WTC11 (cell line): ENCODE measurements around the gene ABLIM3. TPM values are rescaled to one million over a fixed set of nuclear protein-coding genes. Genes with fewer than 3 reads are reported as not detected.

Source experiments
- ATAC-seq: fragments of 200-7000 bp; cut with Tn5 transposase; 2 replicates; pipeline ENCODE4 v1.10.0; 2021; ENCODE audit warnings: mild to moderate bottlenecking, moderate library complexity
- CTCF ChIA-PET: fragments of 300-600 bp; sonication (Branson Sonifier 250); formaldehyde crosslinking; loops from one replicate; lab custom pipeline; 2021; ENCODE audit warnings: antibody characterized with exemption; lab: Charles Lee
- POLR2A ChIA-PET: fragments of 350-600 bp; sonication (Branson Sonifier 250); formaldehyde crosslinking; loops from one replicate; lab custom pipeline; 2021; ENCODE audit warnings: antibody characterized with exemption; lab: Charles Lee
- DNase-seq: peaks from one replicate; pipeline ENCODE4 v3.0.0; 2021; ENCODE audit warnings: low spot score
- H3K27ac Mint-ChIP-seq: 2 replicates; pipeline ENCODE4 v1.8.0; 2021; ENCODE audit warnings: mixed read lengths
- H3K27me3 Mint-ChIP-seq: 2 replicates; pipeline ENCODE4 v1.8.0; 2021; ENCODE audit warnings: low read depth, mild to moderate bottlenecking, moderate library complexity, mixed read lengths
- H3K36me3 Mint-ChIP-seq: 2 replicates; pipeline ENCODE4 v1.8.0; 2021; ENCODE audit warnings: mixed read lengths
- H3K4me1 Mint-ChIP-seq: 2 replicates; pipeline ENCODE4 v1.8.0; 2022; ENCODE audit warnings: mixed read lengths
- H3K4me3 Mint-ChIP-seq: 2 replicates; pipeline ENCODE4 v1.8.0; 2021; ENCODE audit warnings: mild to moderate bottlenecking, moderate library complexity, mixed read lengths
- H3K9me3 Mint-ChIP-seq: 2 replicates; pipeline ENCODE4 v1.8.0; 2021; ENCODE audit warnings: mixed read lengths
- CREM ChIP-seq: sonication (generic); formaldehyde crosslinking; IDR thresholded peaks from 2 replicates; pipeline ENCODE4 v1.8.1; 2022; ENCODE audit warnings: mild to moderate bottlenecking, missing genetic modification reagents, moderate library complexity
- ELF4 ChIP-seq: sonication (generic); formaldehyde crosslinking; IDR thresholded peaks from 2 replicates; pipeline ENCODE4 v1.8.1; 2022; ENCODE audit warnings: low read depth, mild to moderate bottlenecking, moderate library complexity, missing genetic modification reagents
- ERG ChIP-seq: fragments of 250-450 bp; sonication (Bioruptor Pico); IDR thresholded peaks from 2 replicates; pipeline ENCODE4 v1.8.0; 2021; ENCODE audit warnings: mild to moderate bottlenecking
- FOXJ3 ChIP-seq: sonication (generic); formaldehyde crosslinking; IDR thresholded peaks from 2 replicates; pipeline ENCODE4 v1.9.0; 2021; ENCODE audit warnings: missing genetic modification reagents, mild to moderate bottlenecking, borderline replicate concordance
- HMGA2 ChIP-seq: fragments of 250-450 bp; sonication (Bioruptor Pico); IDR thresholded peaks from 2 replicates; pipeline ENCODE4 v1.4.0; 2021; ENCODE audit warnings: mild to moderate bottlenecking, moderate library complexity
- IRF1 ChIP-seq: sonication (generic); formaldehyde crosslinking; IDR thresholded peaks from 2 replicates; pipeline ENCODE4 v1.8.0; 2023; ENCODE audit warnings: missing genetic modification reagents
- MXD4 ChIP-seq: fragments of 250-450 bp; sonication (Bioruptor Pico); IDR thresholded peaks from 2 replicates; pipeline ENCODE4 v1.8.0; 2021; ENCODE audit warnings: mild to moderate bottlenecking, moderate library complexity, borderline replicate concordance
- NR3C1 ChIP-seq: sonication (generic); formaldehyde crosslinking; conservative IDR thresholded peaks from 2 replicates; pipeline ENCODE4 v1.8.1; 2023; ENCODE audit warnings: low read depth, mild to moderate bottlenecking, missing genetic modification reagents
- OVOL2 ChIP-seq: fragments of 250-450 bp; sonication (Bioruptor Pico); IDR thresholded peaks from 2 replicates; pipeline ENCODE4 v1.9.0; 2021; ENCODE audit warnings: mild to moderate bottlenecking, borderline replicate concordance
- RORB ChIP-seq: fragments of 250-450 bp; sonication (Bioruptor Pico); IDR thresholded peaks from 2 replicates; pipeline ENCODE4 v1.9.0; 2021; ENCODE audit warnings: mild to moderate bottlenecking
- ZBTB43 ChIP-seq: sonication (generic); formaldehyde crosslinking; IDR thresholded peaks from 2 replicates; pipeline ENCODE4 v1.8.1; 2023; ENCODE audit warnings: mild to moderate bottlenecking, missing genetic modification reagents
- ZMAT4 ChIP-seq: fragments of 250-450 bp; sonication (Bioruptor Pico); IDR thresholded peaks from 2 replicates; pipeline ENCODE4 v1.9.0; 2021; ENCODE audit warnings: mild to moderate bottlenecking
- ZNF121 ChIP-seq: sonication (generic); formaldehyde crosslinking; IDR thresholded peaks from 2 replicates; pipeline ENCODE4 v1.8.0; 2023; ENCODE audit warnings: missing genetic modification reagents
- ZNF138 ChIP-seq: sonication (generic); formaldehyde crosslinking; conservative IDR thresholded peaks from 2 replicates; pipeline ENCODE4 v1.8.1; 2022; ENCODE audit warnings: mild to moderate bottlenecking, moderate library complexity, missing genetic modification reagents
- ZNF232 ChIP-seq: sonication (generic); formaldehyde crosslinking; IDR thresholded peaks from 2 replicates; pipeline ENCODE4 v1.8.0; 2022; ENCODE audit warnings: mild to moderate bottlenecking, missing genetic modification reagents
- ZNF317 ChIP-seq: sonication (generic); formaldehyde crosslinking; IDR thresholded peaks from 2 replicates; pipeline ENCODE4 v1.8.1; 2023; ENCODE audit warnings: low read depth, mild to moderate bottlenecking, moderate library complexity, missing genetic modification reagents, borderline replicate concordance
- ZSCAN18 ChIP-seq: fragments of 250-450 bp; sonication (Bioruptor Pico); IDR thresholded peaks from 2 replicates; pipeline ENCODE4 v2.1.2; 2022; ENCODE audit warnings: mild to moderate bottlenecking, moderate library complexity
- total RNA-seq: library from RNA; stranded (reverse); gene quantifications from 3 replicates; pipeline ENCODE4 v1.2.3, GENCODE V29; 2021

Gene ABLIM3
- total RNA-seq, 1 experiment from 2014 or later = 0.33 TPM

- no peak for DNase-seq
- Mint-ChIP-seq H3K9me3 (no peaks in the 10 kb centered on the region), H3K36me3 (no peaks in the 10 kb centered on the region), H3K4me3 (no peak overlapping the region), H3K27ac (no peak overlapping the region), H3K4me1 (no peaks in the 10 kb centered on the region), H3K27me3 (no peaks in the 10 kb centered on the region; the same call in 1 of the 2 replicates)
- POLR2A ChIA-PET = no interaction called here
- CTCF ChIA-PET = interaction anchor here (1.0 to 3.6 kb wide), 3 partner anchors 14 to 74 kb away, joined by 4 to 15 read pairs (median 5); partner anchors contain the start of gene ABLIM3
- ATAC-seq = no peak
- TF ChIP-seq IRF1 (no peak), FOXJ3 (CRISPR knock-in tag) (no peak), RORB (no peak), ELF4 (CRISPR knock-in tag) (no peak), ZNF232 (CRISPR knock-in tag) (no peak), NR3C1 (CRISPR knock-in tag) (no peak), CREM (CRISPR knock-in tag) (no peak), ZNF121 (CRISPR knock-in tag) (no peak), ZNF138 (CRISPR knock-in tag) (no peak), HMGA2 (no peak)
Observed at GRCh38 chr5:149215478-149216090, 74.3 kb downstream of the ABLIM3 start.

- CTCF ChIA-PET = interaction anchor here (1.0 to 1.1 kb wide), 2 partner anchors 13 to 21 kb away, joined by 4 to 5 read pairs; no protein-coding TSS in a partner anchor
- TF ChIP-seq MXD4 (no peak), HMGA2 (no peak), RORB (no peak), OVOL2 (CRISPR knock-in tag) (no peak), ZBTB43 (CRISPR knock-in tag) (no peak), ZSCAN18 (CRISPR knock-in tag) (no peak), ELF4 (CRISPR knock-in tag) (no peak), ZNF317 (no peak), ZMAT4 (CRISPR knock-in tag) (no peak), ERG (CRISPR knock-in tag) (no peak)
Observed at GRCh38 chr5:149216496-149216895, 75.2 kb downstream of the ABLIM3 start.

More at GRCh38 chr5:149216496-149216895, 75.2 kb downstream of the ABLIM3 start:
- Mint-ChIP-seq H3K4me1 (no peaks in the 10 kb centered on the region), H3K4me3 (no peak overlapping the region), H3K27me3 (no peaks in the 10 kb centered on the region; the same call in 1 of the 2 replicates), H3K36me3 (no peaks in the 10 kb centered on the region), H3K9me3 (no peaks in the 10 kb centered on the region), H3K27ac (no peak overlapping the region)
- DNase-seq (no peak), ATAC-seq (no peak)
- POLR2A ChIA-PET = no interaction called here
